Mucosa of stomach (tissue), 1 donor: ENCODE measurements around the gene KIAA1549.

ENCODE experiments used
- H3K27me3 ChIP-seq: one replicate; pipeline ENCODE4 v1.7.0; 2013; ENCODE audit warnings: mild to moderate bottlenecking, low read length; ENCODE audit not compliant: control insufficient read depth, insufficient read depth
- H3K36me3 ChIP-seq: one replicate; pipeline ENCODE4 v1.7.0; 2013; ENCODE audit warnings: low read length; ENCODE audit not compliant: control insufficient read depth, insufficient read depth
- H3K4me1 ChIP-seq: one replicate; pipeline ENCODE4 v1.7.0; 2013; ENCODE audit warnings: mild to moderate bottlenecking, low read length; ENCODE audit not compliant: control insufficient read depth, insufficient read depth
- H3K4me3 ChIP-seq: one replicate; pipeline ENCODE4 v1.7.0; 2013; ENCODE audit warnings: low read length
- H3K9ac ChIP-seq: one replicate; pipeline ENCODE4 v1.7.0; 2013; ENCODE audit warnings: mild to moderate bottlenecking, low read length, moderate library complexity
- H3K9me3 ChIP-seq: one replicate; pipeline ENCODE4 v1.7.0; 2013; ENCODE audit warnings: mild to moderate bottlenecking, low read length, moderate library complexity; ENCODE audit not compliant: control insufficient read depth
- donor health status: Pancreatic carcinoma.

Gene KIAA1549

DNA sequence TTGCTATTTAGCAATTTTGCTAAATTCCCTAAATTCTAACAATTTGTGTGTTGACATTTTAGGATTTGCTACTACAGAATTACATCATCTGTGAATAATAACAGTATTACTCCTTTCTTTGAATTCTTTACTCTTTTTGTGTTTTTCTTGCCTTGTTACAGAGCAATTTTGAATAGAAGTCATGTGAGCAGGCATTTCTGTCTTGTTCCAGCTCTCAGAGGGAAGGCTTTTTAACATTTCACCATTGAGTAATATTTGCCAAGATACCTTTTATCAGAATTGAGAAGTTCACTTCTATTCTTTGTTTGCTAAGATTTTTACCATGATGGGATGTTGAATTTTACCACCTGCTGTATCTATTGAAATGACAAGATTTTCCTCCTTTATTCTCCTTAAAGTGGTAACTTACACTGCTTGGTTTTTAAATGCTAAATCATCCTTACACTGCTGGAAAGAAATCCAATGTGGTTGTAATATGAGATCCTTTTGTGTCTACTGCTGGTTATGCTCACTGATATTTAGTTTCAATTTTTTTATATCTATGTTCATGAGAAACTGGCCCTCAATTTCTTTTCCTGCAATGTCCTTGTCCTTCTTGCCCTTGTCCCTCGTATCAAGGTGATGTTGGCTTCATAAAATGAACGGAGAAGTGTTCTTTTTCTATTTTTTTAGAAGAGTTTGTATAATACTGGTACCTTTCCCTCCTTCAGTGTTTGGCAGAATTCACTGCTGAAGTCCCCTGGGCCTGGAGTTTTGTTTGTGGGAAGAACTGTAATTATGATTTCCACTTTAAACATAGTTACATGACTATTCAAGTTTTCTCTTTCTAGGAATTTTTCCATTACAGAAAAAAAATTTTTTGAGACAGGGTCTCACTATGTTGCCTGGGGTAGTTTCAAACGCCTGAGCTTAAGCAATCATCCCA, 132.9 kb downstream of the KIAA1549 start:
- Histone ChIP-seq H3K9ac (no peak overlapping the region), H3K9me3 (no peaks in the 10 kb centered on the region), H3K36me3 (no peaks in the 10 kb centered on the region), H3K27me3 (no peaks in the 10 kb centered on the region), H3K4me1 (no peaks in the 10 kb centered on the region), H3K4me3 (no peak overlapping the region)

DNA sequence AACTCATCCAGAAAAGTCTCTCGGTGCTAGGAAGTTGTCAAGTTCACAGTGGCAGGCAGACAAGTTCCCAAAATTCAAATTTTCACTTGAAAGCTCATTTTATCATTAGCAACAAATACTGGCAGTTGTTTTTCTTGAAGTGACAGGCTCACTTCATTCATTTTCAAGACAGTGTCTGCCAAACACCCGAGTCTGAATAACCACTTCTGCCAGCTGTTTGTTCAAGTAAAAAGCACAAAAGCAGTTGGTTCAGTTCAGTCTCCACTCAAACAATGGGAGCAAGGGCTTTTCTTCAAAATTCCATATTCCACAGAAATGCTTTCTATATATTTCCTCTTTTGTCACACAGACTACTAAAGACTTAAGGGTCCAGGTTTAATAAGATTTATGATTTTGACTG, 135.5 kb downstream of the KIAA1549 start:
- H3K36me3 ChIP-seq, result no peaks in the 10 kb centered on the region
- H3K9me3 ChIP-seq, result no peaks in the 10 kb centered on the region
- H3K27me3 ChIP-seq, result no peaks in the 10 kb centered on the region
- H3K4me3 ChIP-seq, result no peak overlapping the region
- no peaks in the 10 kb centered on the region for H3K4me1 ChIP-seq
- H3K9ac ChIP-seq, result no peak overlapping the region

DNA sequence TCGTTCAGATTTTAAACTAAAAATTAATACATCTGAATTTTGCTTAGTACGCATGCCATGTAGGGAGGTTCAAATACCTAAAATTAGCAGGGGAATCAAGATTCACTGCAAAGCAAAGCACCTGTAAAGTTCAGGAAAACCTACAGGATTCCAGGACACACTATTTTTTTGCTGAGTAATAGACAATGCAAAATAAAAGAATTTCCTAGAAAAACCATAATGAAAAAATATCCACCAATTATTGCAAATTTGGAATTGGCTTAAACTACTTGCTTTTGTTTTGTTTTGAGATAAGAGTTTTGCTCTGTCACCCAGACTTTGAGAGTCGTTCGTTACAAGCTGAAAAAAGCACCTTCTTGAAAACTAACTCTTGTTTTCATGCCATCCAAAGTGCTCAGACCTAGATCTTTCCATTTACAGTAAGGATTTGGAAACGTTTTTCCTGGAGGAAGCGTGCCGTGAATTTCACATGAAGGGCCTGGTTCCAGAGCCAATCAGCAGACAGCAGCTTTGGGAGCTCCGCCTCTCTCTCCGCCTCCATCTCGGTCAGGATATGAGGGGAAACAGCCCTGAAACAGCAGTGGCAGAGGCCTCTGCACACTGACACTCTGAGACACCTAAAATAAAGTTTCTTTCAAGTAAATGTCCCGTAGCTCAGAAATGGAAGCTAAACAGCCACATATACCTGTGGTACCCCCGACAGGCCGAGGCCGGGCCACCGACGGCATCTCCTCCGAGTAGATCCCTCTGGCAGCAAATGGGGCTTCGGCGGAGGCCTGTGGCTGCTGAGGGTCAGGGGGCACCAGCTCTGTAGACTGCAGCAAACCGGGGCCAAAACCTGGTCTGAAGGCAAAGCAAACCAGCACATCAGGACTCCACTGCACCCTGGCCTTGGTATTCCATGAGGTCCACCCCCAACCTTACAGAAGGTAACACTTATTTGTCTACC, 137.3 kb downstream of the KIAA1549 start:
- no peaks in the 10 kb centered on the region for H3K4me1 ChIP-seq
- no peaks in the 10 kb centered on the region for H3K36me3 ChIP-seq
- no peaks in the 10 kb centered on the region for H3K27me3 ChIP-seq
- no peak overlapping the region for H3K4me3 ChIP-seq
- H3K9ac ChIP-seq, result no peak overlapping the region
- H3K9me3 ChIP-seq, result no peaks in the 10 kb centered on the region

DNA sequence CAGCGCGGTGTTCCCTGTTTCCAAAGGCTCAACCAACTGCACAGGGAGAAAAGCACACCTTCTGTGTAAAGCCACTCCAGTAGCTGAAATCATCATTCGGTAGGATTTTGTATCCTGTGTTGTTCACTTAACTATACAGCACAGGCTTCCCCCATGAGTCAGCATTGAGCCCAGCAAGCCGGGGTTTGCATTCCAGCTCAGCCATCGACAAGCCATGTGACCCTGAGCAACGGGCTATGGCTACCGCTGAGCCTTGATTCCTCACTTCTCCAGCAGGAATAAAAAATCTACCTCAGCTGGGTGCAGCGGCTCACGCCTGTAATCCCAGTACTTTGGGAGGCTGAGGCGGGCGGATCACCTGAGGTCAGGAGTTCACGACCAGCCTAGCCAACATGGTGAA, 139.1 kb downstream of the KIAA1549 start:
- Histone ChIP-seq H3K27me3 (no peaks in the 10 kb centered on the region), H3K36me3 (no peaks in the 10 kb centered on the region), H3K9me3 (no peaks in the 10 kb centered on the region), H3K4me1 (no peaks in the 10 kb centered on the region), H3K9ac (no peak overlapping the region), H3K4me3 (no peak overlapping the region)

DNA sequence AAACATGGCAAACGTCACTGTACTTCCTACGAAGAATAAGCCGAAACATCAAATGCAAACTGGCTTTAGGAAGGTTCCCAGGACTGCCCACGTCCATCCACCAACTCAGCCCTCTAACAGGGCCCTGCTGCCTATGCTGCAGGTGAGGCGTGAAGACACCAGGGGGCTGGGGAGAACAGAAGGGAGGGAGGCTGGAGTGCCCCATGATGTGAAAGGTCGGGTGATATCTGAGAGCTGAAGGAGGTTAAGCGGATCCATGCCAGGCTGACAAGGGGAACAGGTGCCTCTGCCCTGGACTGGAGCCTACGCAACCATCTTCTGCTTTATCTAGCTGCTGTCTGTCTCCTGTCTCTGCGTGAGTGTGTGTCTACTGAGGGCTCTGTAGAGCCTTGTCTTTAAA, 143.0 kb downstream of the KIAA1549 start:
- H3K27me3 ChIP-seq, result no peaks in the 10 kb centered on the region
- H3K4me1 ChIP-seq, result no peaks in the 10 kb centered on the region
- H3K9ac ChIP-seq, result no peak overlapping the region
- H3K4me3 ChIP-seq, result no peak overlapping the region
- H3K36me3 ChIP-seq, result no peaks in the 10 kb centered on the region
- H3K9me3 ChIP-seq, result no peaks in the 10 kb centered on the region

DNA sequence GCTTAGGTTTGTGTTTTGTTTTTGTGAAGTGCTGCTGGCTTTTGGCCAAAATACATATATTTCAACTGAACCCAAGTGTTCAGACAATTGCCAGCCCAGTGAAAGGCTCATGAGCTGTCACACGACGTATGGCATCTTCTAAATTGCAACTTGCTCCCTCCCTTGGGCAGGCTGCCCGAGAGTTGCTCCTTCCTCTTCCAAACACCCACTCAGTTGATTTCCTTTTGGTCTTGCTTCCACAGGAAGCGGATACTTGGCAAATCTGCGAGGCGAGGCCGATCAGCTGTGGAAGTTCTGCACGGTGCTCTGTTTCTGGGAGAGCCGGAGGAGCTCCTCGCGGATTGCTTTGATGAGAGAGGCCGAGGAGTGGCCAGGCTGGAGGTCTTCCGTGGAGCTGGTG, 143.6 kb downstream of the KIAA1549 start:
- Histone ChIP-seq H3K9me3 (no peaks in the 10 kb centered on the region), H3K4me1 (no peaks in the 10 kb centered on the region), H3K36me3 (no peaks in the 10 kb centered on the region), H3K27me3 (no peaks in the 10 kb centered on the region), H3K9ac (no peak overlapping the region), H3K4me3 (no peak overlapping the region)

DNA sequence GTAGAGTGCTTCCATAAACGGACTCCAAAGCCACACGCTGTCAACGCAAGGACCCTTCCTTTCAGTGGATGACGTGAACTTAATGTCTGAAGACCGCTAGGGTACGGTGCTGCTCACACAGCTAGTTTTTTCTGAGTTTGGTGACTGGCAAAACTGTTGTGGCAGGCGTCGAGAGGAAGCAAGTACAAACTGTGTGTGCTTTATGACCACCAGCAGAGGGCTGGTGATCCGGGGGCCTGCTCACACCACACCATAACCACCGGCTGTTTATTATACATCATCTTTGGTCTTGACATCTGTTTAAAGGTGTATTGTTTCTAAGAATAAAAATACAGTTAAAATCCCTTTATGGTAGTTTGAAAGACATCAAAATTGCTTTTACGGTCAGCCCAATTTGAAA, 146.1 kb downstream of the KIAA1549 start:
- no peaks in the 10 kb centered on the region for H3K4me1 ChIP-seq
- no peak overlapping the region for H3K4me3 ChIP-seq
- H3K27me3 ChIP-seq, result no peaks in the 10 kb centered on the region
- no peaks in the 10 kb centered on the region for H3K9me3 ChIP-seq
- no peak overlapping the region for H3K9ac ChIP-seq
- H3K36me3 ChIP-seq, result no peaks in the 10 kb centered on the region

DNA sequence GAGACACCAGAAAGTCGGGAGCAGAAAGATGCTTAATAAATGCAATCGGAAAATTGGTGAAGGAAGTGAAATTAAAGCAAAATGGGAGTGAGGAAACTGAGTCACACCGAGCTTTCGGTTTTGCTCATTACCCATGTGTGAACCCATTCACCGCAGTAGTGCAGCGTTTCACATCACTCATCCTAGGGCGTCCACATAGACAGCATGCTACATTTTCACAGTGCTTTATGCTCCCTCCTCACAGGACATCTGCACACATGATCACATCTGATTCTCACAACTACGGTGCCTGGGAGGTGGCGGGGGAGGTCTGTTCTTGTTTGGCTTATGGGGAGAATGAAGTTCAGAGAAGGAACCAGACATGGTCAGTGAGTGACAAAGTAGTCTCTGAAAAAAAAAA, 146.6 kb downstream of the KIAA1549 start:
- Histone ChIP-seq H3K9ac (no peak overlapping the region), H3K9me3 (no peaks in the 10 kb centered on the region), H3K27me3 (no peaks in the 10 kb centered on the region)

DNA sequence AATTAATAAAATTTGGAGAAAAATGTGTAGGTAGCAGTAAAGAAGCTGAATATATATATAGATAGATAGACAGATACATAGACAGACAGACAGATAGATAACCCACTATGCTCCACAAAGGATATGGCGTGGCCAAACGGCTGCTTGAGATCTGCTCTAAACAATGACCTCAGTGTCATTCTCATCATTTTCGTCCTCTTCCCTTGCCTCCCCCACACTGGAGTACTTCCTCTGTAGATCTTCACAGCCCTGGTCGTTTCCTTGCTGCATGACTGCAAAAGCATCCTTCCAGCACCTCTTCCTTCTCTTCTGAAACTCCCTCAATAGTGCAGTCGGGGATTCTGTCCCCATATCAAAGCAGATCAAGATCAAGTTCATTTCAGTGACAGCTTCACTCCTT, 147.6 kb downstream of the KIAA1549 start:
- no peaks in the 10 kb centered on the region for H3K4me1 ChIP-seq
- H3K4me3 ChIP-seq, result no peak overlapping the region
- H3K27me3 ChIP-seq, result no peaks in the 10 kb centered on the region
- H3K9me3 ChIP-seq, result no peaks in the 10 kb centered on the region
- H3K36me3 ChIP-seq, result no peaks in the 10 kb centered on the region
- no peak overlapping the region for H3K9ac ChIP-seq

More for the DNA sequence above, 146.6 kb downstream of the KIAA1549 start:
- H3K4me1 ChIP-seq, result no peaks in the 10 kb centered on the region
- no peak overlapping the region for H3K4me3 ChIP-seq
- H3K36me3 ChIP-seq, result no peaks in the 10 kb centered on the region

DNA sequence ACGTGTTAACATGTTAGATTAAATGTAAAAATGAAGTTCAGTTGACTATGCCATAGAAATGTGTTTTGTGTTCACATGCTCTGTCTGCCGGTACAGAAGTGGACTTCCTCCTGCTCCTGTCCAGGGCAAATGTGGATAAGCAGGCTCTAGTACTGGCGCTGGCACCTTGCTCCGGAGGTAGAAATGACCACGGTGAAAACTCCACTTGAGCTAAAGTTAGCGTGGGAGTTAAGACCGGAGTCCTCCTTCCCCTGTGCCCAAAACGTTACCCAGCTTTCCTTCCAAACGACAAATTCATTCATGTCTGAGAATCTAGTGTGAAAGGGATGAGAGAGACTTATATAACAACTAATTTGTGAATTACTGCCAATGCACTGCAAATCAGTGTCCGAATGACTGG, 148.2 kb downstream of the KIAA1549 start:
- Histone ChIP-seq H3K9ac (no peak overlapping the region), H3K4me3 (no peak overlapping the region), H3K27me3 (no peaks in the 10 kb centered on the region), H3K36me3 (no peaks in the 10 kb centered on the region), H3K9me3 (no peaks in the 10 kb centered on the region), H3K4me1 (no peaks in the 10 kb centered on the region)

DNA sequence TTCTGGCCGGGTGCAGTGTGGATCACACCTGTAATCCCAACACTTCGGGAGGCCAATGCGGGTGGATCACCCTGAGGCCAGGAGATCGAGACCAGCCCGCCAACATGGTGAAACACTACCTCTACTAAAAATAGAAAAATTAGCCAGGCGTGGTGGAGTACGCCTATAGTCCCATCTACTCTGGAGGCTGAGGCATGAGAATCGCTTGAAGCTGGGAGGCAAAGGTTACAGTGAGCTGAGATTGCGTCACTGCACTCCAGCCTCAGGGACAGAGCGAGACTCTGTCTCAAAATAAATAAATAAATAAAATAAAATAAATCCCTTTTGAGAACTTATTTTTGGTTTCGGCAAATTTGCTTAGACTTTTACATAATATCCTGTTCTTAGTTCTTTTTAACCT, 151.9 kb downstream of the KIAA1549 start:
- no peaks in the 10 kb centered on the region for H3K36me3 ChIP-seq
- no peak overlapping the region for H3K4me3 ChIP-seq
- no peaks in the 10 kb centered on the region for H3K4me1 ChIP-seq
- no peaks in the 10 kb centered on the region for H3K9me3 ChIP-seq
- H3K27me3 ChIP-seq, result no peaks in the 10 kb centered on the region
- H3K9ac ChIP-seq, result no peak overlapping the region

DNA sequence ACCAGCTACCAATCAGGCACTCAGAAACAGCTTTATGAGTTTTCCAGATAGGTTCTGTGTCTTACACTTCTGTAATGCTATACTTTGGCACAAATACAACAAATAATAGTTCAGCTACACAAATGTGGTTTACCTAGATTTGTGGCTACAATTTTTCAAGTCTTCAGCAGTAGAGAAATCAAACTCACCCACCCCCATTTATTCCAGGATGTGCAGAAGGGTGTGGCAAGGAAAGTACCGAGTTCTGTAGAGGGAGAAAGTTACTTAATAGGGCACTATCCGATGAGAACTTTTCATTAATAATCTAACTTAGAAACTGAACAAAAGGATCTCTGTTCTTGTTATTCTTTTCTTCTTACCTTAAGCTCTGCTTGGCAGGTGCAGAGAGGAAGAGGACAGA, 152.9 kb downstream of the KIAA1549 start:
- no peaks in the 10 kb centered on the region for H3K9me3 ChIP-seq
- no peak overlapping the region for H3K4me3 ChIP-seq
- no peaks in the 10 kb centered on the region for H3K27me3 ChIP-seq
- H3K9ac ChIP-seq, result no peak overlapping the region
- no peaks in the 10 kb centered on the region for H3K4me1 ChIP-seq
- no peaks in the 10 kb centered on the region for H3K36me3 ChIP-seq
